HT-29 (cell line): ENCODE measurements around the gene NOD2. TPM values are rescaled to one million over a fixed set of nuclear protein-coding genes. Genes with fewer than 3 reads are reported as not detected.

ENCODE experiments used
- DNase-seq: peaks from one replicate; pipeline ENCODE4 v3.0.0-alpha.2; 2015; ENCODE audit warnings: low spot score
- total RNA-seq: library from RNA; depleted of rRNA; stranded (reverse); fragments of >200 nt; shearing (Covaris generic); gene quantifications from 2 replicates; pipeline ENCODE4 v1.2.3, GENCODE V29; 2014

NOD2 gene
- total RNA-seq, 1 experiment from 2014 or later, result not detected

DNA sequence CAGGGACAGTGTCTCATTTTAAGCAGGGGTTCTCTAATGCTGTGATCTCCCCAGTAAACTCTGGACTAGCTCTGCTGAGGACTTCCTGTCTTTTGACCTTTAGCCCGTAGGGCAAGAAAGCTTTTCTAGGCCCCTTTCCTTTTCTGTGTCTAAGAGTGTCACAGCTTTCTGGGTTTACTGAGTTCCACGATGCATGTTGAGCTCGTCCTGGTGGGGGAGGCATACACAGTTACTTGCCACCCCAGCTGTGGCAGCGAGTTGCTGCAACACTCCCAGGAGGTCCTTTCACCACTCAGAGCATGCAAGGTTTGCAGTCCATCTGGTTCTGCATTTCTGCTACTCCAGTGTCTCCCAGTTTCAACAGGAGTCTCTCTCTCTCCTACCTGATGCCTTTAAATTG lies 23.7 kb downstream of the NOD2 start:
- DNase-seq, result no peak

GRCh38 chr16:50717494-50717893 lies 24.1 kb downstream of the NOD2 start:
- no peak for DNase-seq

GRCh38 chr16:50718061-50718760 lies 24.8 kb downstream of the NOD2 start:
- DNase-seq, result no peak

DNA sequence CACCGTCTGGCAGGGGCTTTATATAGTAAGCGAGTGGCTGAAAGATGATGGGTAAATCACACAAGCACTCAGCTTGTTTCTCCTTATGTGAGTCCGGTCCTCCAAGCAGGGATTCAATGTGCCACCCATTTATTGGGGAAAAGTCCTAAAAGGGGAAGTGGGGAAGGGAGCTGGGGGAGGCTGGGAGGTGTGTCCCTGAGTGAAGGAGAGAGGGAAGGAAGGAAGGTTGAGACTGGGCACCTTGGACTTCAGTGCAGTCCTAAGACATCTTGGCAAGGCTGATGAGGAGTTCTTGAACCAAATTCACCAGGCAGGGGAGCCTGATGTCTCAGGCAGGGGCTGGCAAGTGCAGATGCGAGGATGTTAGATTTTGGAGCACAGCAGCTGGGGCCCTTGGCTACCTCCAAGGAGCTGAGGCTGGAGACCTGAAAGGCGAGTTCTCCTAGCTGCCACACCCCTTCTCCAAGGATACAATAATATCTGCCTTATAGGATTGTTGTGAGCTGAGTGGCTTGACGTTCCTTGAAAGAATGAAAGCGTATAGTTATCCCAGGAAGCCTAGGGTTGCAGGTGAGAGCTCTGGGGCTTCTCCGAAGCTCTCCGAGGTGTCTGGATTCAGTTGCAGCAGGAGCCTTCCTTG lies 25.5 kb downstream of the NOD2 start:
- DNase-seq, result peak; percentile 7

DNA sequence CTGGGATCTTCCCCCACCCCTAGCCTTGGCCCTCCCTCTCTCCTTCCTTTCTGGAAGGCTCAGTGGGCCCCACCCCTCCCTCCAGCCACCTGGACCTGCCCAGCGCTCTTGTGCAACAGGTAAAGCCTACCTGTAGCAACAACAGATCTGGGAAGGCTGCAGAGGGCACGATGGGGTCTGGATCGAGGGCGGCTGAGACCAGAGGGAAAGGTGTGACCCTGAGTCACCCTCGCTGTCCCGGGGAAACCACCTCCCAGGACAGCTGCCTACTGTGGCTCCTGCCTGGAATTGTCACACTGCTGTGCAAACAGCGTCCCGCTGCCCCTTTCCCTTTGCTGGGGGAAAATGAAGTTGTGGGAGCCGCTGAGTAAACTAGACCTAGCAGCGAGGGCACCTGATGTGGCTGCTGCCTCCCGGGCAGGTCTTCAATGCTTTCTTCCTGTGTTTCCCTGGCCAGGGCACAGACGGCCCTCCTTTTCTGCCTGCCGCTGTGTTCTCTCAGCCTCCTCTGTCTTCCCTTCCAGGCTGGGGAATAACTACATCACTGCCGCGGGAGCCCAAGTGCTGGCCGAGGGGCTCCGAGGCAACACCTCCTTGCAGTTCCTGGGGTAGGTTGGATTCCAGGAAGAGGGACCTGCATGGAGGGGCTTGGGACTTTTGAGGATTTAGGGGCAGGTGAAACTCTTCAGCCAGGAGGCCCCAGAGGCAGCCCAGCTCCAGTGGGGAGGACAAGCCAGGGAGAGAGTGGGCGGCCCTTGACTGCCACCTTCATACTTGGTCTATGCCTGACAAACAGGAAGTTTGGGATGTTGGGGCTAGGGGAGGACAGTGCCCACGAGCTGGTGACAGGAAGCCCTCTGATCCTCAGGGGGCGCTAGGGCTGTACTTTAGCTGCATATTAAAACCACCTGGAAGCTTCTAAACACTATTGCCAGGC lies 26.3 kb downstream of the NOD2 start:
- peak; percentile 13 for DNase-seq

GRCh38 chr16:50721549-50722404 lies 28.4 kb downstream of the NOD2 start:
- DNase-seq, result no peak

GRCh38 chr16:50722405-50722737 lies 29.0 kb downstream of the NOD2 start:
- DNase-seq, result no peak

DNA sequence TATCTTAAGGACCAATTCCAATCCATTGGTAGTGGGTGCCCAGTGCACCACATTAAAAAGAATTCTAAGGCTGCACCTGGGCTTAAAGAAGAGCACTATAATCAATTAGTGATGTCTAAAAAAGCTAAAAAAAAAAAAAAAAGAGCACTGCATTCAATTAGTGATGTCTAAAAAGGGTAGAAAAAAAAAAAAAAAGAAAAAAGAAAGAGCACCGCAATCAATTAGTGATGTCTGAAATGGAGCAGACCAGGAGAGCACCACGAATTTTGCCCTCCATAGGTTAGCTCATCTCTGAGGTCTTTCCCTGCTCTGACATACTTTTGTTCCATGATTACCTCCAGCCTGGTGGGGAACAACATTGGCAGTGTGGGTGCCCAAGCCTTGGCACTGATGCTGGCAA lies 29.6 kb downstream of the NOD2 start:
- no peak for DNase-seq

DNA sequence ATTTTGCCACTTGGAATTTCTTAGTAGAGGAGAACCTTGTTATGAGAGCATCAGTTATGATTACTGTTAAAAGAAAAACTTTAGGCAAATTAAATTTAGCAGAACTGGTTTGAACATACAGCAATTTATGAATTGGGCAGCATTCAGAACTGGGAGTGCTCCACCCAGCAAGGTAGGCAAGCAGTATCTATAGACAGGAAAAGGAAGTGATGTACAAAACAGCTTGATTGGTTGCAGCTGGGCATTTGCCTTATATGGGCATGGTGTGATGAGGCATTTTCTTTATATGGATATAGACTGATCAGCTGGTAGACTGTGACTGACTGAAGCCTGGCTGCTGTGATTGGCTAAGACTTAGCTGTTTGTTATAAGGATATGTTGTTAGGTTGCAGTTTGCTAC lies 30.9 kb downstream of the NOD2 start:
- no peak for DNase-seq

GRCh38 chr16:50731130-50731988 lies 38.0 kb downstream of the NOD2 start:
- no peak for DNase-seq

DNA sequence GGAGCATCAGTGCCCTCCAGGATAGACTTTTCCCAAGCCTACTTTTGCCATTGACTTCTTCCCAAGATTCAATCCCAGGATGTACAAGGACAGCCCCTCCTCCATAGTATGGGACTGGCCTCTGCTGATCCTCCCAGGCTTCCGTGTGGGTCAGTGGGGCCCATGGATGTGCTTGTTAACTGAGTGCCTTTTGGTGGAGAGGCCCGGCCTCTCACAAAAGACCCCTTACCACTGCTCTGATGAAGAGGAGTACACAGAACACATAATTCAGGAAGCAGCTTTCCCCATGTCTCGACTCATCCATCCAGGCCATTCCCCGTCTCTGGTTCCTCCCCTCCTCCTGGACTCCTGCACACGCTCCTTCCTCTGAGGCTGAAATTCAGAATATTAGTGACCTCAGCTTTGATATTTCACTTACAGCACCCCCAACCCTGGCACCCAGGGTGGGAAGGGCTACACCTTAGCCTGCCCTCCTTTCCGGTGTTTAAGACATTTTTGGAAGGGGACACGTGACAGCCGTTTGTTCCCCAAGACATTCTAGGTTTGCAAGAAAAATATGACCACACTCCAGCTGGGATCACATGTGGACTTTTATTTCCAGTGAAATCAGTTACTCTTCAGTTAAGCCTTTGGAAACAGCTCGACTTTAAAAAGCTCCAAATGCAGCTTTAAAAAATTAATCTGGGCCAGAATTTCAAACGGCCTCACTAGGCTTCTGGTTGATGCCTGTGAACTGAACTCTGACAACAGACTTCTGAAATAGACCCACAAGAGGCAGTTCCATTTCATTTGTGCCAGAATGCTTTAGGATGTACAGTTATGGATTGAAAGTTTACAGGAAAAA lies 38.8 kb downstream of the NOD2 start:
- DNase-seq, result no peak

DNA sequence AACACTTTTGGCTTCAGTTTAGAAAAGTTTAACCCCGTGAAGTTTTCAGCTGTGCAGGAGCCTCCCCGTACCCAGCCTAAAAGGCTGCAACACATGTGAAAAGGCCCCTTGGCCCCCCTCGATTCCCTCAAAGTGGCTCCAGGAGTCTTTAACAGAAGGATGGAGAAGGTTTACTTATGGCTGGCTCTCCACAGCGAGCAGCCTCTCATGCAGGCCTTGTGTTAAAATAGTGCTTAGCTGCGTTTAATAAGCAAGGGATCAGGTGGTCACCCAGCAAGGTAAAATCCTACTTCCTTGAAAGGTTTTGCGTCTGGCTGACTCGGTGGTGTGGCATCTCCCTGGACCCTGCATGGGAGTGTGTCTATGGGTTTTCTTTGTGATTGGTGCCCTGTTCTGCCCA lies 40.1 kb downstream of the NOD2 start:
- no peak for DNase-seq

- DNase-seq, result no peak
These were observed 42.3 kb downstream of the NOD2 start for GRCh38 chr16:50735629-50736122.

DNA sequence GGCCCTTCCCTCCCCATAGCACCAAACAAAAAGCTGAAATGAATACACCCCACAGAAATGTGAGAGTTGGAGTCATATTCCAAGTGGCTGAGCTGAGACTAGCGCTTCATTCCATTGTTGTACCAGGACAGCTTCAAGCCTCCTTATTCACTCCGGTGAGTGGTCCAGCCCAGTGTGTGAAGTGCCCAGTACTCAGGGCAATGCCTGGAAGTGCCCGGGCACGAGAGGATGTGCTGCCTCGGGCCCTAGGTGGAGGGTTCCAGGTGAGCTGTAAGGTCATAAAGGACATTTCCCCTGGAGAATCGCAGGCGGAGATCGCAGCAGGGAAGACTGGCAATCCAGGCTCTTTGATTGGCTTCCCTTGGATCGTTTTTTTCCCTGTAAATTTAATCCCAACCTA lies 43.0 kb downstream of the NOD2 start:
- DNase-seq, result no peak

DNA sequence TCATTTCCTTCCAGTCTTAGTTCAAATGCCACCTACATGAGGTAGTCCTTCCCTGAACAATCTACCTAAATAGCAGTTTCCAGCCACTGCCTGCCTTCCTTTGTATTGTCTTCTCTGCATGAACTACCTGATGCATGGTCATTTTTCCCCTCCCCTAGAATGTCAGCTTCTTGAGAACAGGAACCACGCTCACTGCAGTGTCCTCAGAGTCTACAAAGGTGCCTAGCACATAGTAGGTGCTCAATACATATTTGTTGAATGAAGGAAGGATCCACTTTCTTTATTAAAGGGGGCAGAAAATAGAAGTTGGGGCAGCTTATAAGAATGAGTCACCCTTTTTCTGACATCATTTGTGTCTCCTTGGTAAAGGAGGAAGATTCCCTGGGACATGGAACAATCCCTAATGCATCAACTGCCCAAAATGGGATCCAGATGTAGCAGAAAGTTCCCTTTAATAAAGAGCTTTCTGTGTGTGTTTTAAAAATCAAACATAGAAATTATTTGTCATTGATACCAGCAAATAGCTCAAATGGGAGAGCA lies 44.1 kb downstream of the NOD2 start:
- DNase-seq, result no peak

DNA sequence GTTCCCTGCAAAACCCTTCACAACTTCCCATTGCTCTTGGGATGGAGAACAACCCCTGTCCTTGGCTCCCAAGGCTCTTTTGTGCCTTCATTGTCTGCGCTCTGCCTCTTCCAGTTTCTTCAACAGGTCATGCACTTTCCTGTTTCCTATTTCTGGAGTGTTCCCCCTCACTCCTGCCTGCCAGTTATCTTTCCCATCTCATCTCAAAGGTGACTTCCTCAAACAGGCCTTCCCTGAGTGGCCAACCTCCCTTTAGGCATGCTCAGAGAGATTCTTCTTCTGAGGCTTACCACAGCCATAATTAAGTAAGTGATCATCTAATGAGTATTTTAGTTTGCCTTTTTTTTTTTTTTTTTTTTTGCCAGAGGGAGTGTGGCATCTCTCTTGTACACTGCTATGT lies 45.6 kb downstream of the NOD2 start:
- no peak for DNase-seq

- DNase-seq, result no peak
These were observed 47.3 kb downstream of the NOD2 start for GRCh38 chr16:50740736-50741135.

DNA sequence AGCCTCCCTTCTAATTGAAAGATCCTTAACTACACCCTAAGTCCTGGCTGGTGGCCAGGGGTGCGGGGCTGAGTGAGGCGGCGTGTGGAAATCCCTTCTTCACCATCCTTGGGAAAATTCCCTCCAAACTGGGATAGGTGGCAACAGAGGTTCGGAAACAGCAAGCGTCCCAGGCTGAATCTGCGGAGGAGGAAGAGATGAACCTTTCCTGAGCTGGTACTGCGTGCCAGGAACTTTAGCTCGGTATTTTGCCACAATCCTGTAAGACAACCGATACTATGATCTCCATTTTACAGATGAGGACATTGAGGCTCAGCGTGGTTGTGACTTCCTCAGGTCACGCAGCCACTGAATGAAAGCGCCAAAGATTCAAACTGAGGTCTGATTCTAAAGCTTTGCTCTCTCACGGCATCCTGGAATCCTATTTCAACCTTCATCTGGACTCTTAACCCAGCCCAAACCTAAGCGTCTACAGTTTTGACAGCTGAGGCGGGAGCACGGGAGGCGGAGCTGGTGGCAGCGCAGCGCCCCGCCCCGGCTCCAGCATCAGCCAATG lies 47.9 kb downstream of the NOD2 start:
- DNase-seq, result no peak
